ENCODE measurements around the gene GADD45GIP1.
"Not testable (repeated sequence)": the region's sequence is repeated elsewhere in the genome, so short reads cannot be mapped to it uniquely, and the experiment has no call there.

GADD45GIP1 gene

GRCh38 chr19:12939975-12940423, 17.0 kb downstream of the GADD45GIP1 start:
- no peak for DNase-seq (ENCODE audit: low read depth in 2 of 2)

- no peak for DNase-seq (ENCODE audit: low read depth in 2 of 2)
Measured at GRCh38 chr19:12938779-12939601, 18.0 kb downstream of the GADD45GIP1 start.

- peak; percentile 99 for DNase-seq (ENCODE audit: low read depth in 2 of 2)
Measured at GRCh38 chr19:12937927-12938778, 18.9 kb downstream of the GADD45GIP1 start, which contains the start of gene CALR. Gene CALR (plus strand): TSS chr19:12938609. CDS start chr19:12938680, 71 bp downstream.

- no peak for DNase-seq (ENCODE audit: low read depth in 2 of 2)
Measured at GRCh38 chr19:12937093-12937926, 19.7 kb downstream of the GADD45GIP1 start.

GRCh38 chr19:12936582-12936981, 20.4 kb downstream of the GADD45GIP1 start:
- DNase-seq (ENCODE audit: low read depth in 2 of 2) = no peak

- no peak for DNase-seq (ENCODE audit: low read depth in 2 of 2)
Measured at GRCh38 chr19:12935071-12935470, 22.0 kb downstream of the GADD45GIP1 start.

- peak; percentile 54 to 59 for DNase-seq (ENCODE audit: low read depth in 2 of 2)
Measured at GRCh38 chr19:12933287-12934072, 23.5 kb downstream of the GADD45GIP1 start, which contains the start of gene FARSA. Gene FARSA (minus strand): TSS chr19:12933711. CDS start chr19:12933696, 15 bp downstream.

- DNase-seq (ENCODE audit: low read depth in 2 of 2) = no peak
Measured at GRCh38 chr19:12932392-12933286, 24.4 kb downstream of the GADD45GIP1 start.

- no peak for DNase-seq (ENCODE audit: low read depth in 2 of 2)
Measured at GRCh38 chr19:12930002-12930645, 26.9 kb downstream of the GADD45GIP1 start.

GRCh38 chr19:12924621-12925310, 32.3 kb downstream of the GADD45GIP1 start:
- DNase-seq (ENCODE audit: low read depth in 2 of 2) = no peak

GRCh38 chr19:12922959-12923358, 34.1 kb downstream of the GADD45GIP1 start:
- DNase-seq (ENCODE audit: low read depth in 2 of 2) = no peak

- no peak for DNase-seq (ENCODE audit: low read depth in 2 of 2)
Measured at GRCh38 chr19:12921047-12921446, 36.0 kb downstream of the GADD45GIP1 start.

- no peak for DNase-seq (ENCODE audit: low read depth in 2 of 2)
Measured at GRCh38 chr19:12918253-12918652, 38.8 kb downstream of the GADD45GIP1 start.

- not testable (repeated sequence) for DNase-seq (ENCODE audit: low read depth in 2 of 2)
Measured at GRCh38 chr19:12915860-12916259, 41.2 kb downstream of the GADD45GIP1 start.

GRCh38 chr19:12913851-12914690, 43.0 kb downstream of the GADD45GIP1 start:
- DNase-seq (ENCODE audit: low read depth in 2 of 2) = no peak

GRCh38 chr19:12913011-12913561, 43.9 kb downstream of the GADD45GIP1 start:
- peak; percentile 33 for DNase-seq (ENCODE audit: low read depth in 2 of 2)

- DNase-seq (ENCODE audit: low read depth in 2 of 2) = no peak
Measured at GRCh38 chr19:12912571-12912970, 44.5 kb downstream of the GADD45GIP1 start.

Measured in fibroblast of skin of left biceps (primary cell).